T-helper 22 cell (primary cell): Measurements from ENCODE around the gene TLL1.

Experiments
- DNase-seq: peaks from one replicate; pipeline ENCODE4 v3.0.0-alpha.2; 2020; ENCODE audit warnings: low read depth

The TLL1 gene

GRCh38 chr4:165872461-165873297 lies at the start of gene TLL1:
Gene TLL1 (plus strand): TSS chr4:165873237. CDS start chr4:165873905, 668 bp downstream.
- no peak for DNase-seq

- no peak for DNase-seq
Observed at GRCh38 chr4:165826166-165826565, 46.9 kb upstream of the TLL1 start.

- DNase-seq = no peak
Observed at GRCh38 chr4:165827018-165827417, 46.0 kb upstream of the TLL1 start.

- no peak for DNase-seq
Observed at GRCh38 chr4:165828928-165829327, 44.1 kb upstream of the TLL1 start.

GRCh38 chr4:165834116-165834515 lies 38.9 kb upstream of the TLL1 start:
- DNase-seq = no peak

- no peak for DNase-seq
Observed at GRCh38 chr4:165838575-165838974, 34.5 kb upstream of the TLL1 start.

- no peak for DNase-seq
Observed at GRCh38 chr4:165839615-165840333, 33.3 kb upstream of the TLL1 start.

GRCh38 chr4:165842684-165843083 lies 30.4 kb upstream of the TLL1 start:
- DNase-seq = no peak

- DNase-seq = no peak
Observed at GRCh38 chr4:165844161-165844560, 28.9 kb upstream of the TLL1 start.

GRCh38 chr4:165851256-165851655 lies 21.8 kb upstream of the TLL1 start:
- no peak for DNase-seq

- no peak for DNase-seq
Observed at GRCh38 chr4:165855191-165855590, 17.8 kb upstream of the TLL1 start.

GRCh38 chr4:165861363-165861762 lies 11.7 kb upstream of the TLL1 start:
- no peak for DNase-seq

GRCh38 chr4:165864271-165864670 lies 8.8 kb upstream of the TLL1 start:
- no peak for DNase-seq

- no peak for DNase-seq
Observed at GRCh38 chr4:165866019-165866650, 6.9 kb upstream of the TLL1 start.

- no peak for DNase-seq
Observed at GRCh38 chr4:165867961-165868360, 5.1 kb upstream of the TLL1 start.

- DNase-seq = no peak
Observed at GRCh38 chr4:165873298-165874071, 448 bp downstream of the TLL1 start.

GRCh38 chr4:165874072-165874790 lies 1.2 kb downstream of the TLL1 start:
- DNase-seq = no peak

- no peak for DNase-seq
Observed at GRCh38 chr4:165874791-165875371, 1.8 kb downstream of the TLL1 start.

GRCh38 chr4:165875446-165875845 lies 2.4 kb downstream of the TLL1 start:
- DNase-seq = no peak

GRCh38 chr4:165877286-165877685 lies 4.2 kb downstream of the TLL1 start:
- no peak for DNase-seq

- DNase-seq = no peak
Observed at GRCh38 chr4:165879641-165880040, 6.6 kb downstream of the TLL1 start.
